ENCODE measurements around the gene FAAH.

The FAAH gene

DNA sequence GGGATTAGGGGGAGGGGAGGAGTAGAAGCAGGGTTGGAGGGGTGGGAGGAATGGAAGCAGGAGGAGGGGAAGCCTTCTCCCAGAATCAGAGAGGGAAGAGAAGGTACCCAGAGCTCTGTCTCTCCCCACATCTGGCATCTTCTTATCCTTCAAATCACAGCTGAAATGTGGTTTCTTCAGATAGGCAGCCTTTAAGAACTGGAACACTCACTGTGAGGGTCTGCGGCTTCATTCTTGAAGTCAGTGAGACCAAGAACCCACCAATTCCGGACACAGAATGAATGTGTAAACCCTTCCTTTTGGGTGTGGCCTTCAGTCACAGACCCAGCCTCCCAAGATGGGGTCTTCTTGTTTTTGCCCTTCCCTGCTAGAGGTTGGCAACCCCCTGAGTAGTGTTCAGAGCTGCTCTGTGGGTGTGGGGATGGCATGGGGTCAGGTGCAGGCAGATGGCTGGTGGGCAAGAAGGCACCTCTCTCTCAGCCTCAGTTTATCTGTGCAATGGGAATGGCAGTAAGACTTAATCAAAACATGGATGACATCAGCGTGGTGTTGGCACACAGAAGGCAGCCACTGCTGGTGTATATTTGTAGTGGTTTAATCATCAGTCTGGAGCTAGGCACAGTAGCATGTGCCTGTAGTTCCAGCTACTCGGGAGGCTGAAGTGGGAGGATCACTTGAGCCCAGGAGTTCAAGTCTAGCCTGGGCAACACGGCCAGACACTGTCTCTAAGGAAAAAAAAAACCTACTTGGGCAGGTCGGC is 7.2 kb downstream of the FAAH start:
- FAIRE-seq, result no peak

DNA sequence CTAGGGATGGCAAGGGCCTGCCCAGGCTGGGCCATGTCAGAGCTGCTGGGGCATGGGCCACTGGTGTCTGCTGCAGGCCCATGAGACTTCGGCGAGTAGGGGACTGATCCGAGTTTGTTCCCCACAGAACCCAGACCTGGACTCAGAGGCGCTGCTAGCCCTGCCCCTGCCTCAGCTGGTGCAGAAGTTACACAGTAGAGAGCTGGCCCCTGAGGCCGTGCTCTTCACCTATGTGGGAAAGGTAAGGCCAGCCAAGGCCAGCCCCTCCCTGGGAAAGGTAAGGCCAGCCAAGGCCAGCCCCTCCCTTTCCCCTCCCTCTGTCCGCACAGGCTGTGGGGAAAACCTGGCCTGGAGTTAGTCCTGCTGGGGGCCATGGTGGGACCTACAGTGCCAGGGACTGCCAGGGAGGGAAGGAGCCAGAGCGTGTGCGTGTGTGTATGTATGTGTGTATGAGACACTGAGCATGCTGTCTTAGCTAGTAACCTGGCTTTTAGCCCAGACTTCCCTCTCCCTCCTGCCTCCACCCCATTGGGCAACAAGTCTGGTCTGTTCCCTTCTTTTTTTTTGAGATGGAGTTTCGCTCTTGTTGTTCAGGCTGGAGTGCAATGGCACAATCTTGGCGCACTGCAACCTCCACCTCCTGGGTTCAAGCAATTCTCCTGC is 8.0 kb downstream of the FAAH start:
- FAIRE-seq, result no peak

DNA sequence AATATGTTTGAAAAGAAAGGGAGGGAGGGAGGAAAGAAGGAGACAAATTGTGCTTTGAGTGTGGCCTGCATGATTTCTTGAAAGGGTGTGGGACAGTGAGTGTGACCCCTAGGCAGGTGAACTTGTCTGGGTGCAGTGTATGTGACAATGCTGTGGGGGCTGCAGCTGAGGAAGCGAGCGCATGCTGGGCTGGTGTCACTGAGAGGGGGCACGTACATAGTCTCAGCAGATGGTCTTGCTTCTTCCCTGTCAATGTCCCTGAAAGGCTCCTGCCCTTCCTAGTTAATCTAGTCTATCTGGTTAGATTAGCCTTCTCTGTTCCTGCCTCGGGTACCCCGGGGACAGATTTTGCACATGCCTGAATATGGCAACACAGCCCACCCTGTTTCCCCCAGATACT is 9.8 kb downstream of the FAAH start:
- FAIRE-seq, result no peak

DNA sequence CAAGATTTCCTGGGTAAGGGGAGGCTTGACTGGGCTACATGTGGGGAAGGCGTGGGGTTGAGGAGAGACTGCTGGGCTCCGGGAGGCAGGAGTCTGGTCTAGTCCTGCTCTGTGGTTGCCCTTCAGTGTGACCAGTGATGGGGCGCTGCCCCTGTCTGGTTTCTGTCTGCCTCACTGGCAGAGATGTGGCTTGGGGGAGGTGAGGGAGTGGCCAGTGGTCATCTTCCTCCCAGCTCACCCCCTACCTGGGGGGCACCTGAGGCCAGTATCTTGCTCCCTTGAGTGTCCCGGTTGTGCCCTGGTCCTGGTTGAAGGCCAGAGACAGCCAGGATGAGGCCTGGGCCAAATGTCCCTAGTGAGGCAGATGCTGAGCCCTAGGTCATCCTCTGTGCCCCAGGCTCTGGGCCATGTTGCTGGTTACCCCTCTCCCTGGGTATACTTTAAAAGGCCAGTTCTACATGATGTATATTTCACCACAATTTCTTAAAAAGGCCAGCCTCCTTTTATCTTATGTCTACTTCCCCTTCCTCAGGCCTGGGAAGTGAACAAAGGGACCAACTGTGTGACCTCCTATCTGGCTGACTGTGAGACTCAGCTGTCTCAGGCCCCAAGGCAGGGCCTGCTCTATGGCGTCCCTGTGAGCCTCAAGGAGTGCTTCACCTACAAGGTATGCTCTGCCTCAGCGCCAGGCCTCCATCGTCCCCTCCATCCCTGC is 10.5 kb downstream of the FAAH start:
- FAIRE-seq, result no peak

DNA sequence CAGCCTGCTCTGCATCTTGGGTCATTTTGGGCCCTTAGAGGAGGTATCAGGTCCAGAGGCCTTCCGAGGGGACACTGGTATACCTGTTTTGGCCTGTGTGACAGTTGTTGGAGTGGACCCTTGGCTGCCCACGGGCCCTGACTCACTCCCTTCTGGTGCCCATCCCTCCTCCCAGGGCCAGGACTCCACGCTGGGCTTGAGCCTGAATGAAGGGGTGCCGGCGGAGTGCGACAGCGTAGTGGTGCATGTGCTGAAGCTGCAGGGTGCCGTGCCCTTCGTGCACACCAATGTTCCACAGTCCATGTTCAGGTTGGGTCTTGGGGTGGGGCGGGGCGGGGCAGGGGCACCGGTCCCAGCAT is 11.1 kb downstream of the FAAH start:
- FAIRE-seq, result no peak

DNA sequence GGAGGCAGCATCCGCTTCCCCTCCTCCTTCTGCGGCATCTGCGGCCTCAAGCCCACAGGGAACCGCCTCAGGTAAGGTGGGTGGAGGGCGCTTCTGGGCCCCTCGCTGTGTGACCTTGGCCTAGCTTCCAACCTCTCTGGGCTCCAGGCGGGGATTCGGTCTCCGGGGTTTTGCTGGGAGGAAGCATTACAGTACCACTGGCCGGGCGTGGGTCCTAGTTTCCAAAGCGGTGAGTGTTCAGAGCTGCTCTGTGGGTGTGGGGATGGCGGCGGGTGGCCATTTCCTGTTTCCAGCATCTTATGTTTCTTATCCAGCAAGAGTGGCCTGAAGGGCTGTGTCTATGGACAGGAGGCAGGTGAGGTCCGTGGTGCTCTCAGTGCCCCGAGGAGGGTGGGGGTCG is 11.6 kb downstream of the FAAH start:
- FAIRE-seq, result no peak

DNA sequence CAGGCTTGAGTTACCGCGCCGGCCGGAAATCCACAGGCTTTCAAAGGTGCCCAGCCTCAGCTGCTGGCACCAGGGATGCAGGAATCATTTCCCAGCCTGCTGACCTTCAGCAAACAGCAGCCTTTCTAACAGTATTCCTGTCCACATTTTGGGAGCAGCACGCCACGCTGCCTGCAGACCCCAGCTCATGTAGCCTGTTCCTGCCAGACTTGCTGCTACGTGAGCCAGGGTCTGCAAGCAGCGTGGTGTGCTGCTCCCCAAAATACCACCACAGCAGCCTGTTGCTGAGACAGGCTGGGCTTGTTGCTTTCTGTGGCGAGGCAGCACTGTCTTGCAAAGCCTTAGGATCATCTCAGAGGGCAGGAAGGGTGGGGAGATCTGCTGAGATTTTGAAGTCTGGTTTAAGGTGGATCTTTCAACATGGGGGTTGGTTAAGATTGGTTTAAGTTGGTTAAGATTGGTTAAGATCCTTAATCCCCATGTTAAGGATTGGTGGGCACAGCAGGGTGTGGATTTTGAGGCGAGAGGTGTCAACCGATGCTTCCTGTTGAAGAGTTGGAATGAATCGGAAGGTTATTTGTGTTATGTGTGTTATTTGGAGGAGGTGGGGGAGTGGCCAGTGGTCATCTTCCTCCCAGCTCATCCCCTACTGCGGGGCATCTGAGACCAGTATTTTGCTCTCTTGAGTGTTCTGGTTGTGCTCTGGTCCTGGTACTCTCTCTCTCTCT is 12.9 kb downstream of the FAAH start:
- no peak for FAIRE-seq

DNA sequence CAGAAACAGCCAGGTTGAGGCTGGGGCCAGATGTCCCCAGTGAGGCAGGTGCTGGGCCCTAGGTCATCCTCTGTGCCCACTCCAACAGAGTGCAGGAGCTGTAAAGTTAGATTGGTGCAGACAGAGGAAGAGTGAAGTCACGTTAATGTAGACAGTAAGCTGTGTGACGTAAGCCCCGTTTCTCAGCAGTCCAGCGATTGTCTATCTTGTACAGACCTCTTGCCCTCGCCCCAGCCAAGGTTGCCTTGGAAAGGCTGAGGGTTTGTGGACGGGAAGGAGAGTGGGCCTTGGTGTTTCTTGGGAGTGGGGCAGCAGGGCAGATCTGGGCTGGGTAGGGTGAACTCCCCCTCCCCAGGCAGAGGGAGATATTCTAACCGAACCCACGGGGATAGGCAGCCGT is 13.5 kb downstream of the FAAH start:
- no peak for FAIRE-seq

DNA sequence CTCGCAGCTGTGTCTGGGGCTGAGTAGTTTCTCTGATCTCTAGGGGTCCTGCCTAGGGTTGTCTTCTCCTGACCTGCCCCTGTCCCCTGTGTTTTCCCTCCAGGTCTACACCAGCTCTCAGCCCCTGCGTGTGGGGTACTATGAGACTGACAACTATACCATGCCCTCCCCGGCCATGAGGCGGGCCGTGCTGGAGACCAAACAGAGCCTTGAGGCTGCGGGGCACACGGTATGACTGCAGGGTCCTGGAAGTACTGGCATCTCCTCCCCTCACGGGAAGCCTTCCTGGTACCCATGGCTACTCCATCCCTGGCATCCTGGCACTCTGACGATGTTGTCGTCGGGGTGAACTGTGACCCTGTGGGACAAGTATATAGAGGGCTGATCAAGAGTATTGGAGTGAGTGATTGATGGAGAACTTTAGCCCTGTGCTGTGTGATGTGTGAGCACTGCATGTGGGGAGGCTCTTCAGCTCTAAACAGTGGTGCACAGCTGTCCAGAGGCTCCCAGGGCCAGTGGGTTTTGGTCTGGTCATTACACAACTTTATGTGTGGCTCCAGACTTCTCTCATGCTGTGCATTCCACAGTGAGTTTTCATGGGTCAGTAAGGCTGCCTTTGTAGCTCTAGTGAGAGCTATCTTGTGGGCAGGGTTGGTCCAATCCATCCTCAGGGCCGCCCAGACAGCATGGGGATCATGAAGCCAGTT is 14.4 kb downstream of the FAAH start:
- FAIRE-seq, result no peak

DNA sequence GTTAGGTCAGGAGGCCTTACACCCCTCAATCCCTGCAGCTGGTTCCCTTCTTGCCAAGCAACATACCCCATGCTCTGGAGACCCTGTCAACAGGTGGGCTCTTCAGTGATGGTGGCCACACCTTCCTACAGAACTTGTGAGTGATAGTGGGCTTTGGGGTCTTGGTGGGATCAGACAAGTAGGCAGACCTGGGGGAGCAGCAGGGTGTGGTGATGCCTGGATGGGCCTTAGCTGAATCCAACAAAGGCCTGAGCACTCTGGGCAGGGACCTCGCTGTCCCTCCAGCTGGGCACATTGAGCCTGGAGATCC is 14.9 kb downstream of the FAAH start:
- FAIRE-seq, result no peak

DNA sequence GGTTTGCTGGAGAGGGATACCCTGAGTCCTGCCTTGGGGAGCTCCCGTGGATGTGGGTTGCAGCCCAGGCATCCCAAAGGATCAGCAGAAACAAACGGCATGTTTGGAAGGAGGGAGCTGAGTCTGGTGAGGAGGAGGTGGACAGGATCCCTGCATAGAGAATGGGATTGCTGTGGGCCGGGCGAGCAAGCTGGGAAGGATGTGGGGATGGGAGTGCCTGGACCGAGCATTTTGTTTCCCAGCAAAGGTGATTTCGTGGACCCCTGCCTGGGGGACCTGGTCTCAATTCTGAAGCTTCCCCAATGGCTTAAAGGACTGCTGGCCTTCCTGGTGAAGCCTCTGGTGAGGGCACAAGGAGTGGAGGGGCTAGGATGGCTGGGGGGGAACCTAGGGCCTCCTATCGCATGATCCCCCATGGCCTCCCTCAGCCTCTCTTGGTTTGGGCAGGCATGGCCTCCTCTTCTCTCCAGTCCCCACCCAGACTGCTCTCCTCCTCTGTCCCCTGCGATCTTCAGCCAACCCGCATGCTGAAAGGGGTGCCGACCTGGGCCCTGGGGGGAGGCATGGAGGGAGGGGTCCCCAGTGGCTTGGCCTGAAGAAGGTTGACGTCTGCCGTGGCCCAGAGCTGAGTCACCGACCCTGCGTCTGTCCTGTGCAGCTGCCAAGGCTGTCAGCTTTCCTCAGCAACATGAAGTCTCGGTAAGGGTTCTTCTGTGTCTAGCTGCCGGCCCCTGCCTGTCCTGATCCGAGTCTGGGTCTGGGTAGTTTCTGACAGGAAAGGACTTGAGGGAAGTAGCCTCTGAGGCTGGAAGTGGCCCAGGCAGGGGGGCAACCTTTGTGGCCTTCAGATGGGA is 16.3 kb downstream of the FAAH start:
- FAIRE-seq, result no peak

DNA sequence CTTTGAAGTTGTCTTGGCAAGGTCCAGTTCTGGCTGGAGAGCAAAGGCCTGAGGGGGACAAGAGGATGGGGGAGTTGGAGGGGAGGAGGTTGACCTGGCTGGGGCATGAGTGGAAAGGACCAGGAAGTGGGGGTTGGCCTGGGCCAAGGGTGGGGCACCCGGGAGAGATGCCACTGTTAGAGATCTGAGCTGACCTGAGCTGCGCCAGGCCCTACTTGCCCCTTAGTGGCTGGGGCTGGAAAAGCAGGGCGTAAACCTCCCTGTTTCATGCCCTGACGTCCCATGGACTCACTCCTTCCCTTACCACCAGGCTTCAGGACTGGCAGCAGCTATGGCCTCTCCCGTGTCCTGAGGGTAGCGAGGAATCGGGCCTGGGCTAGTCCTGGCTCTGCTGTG is 16.9 kb downstream of the FAAH start:
- FAIRE-seq, result no peak

DNA sequence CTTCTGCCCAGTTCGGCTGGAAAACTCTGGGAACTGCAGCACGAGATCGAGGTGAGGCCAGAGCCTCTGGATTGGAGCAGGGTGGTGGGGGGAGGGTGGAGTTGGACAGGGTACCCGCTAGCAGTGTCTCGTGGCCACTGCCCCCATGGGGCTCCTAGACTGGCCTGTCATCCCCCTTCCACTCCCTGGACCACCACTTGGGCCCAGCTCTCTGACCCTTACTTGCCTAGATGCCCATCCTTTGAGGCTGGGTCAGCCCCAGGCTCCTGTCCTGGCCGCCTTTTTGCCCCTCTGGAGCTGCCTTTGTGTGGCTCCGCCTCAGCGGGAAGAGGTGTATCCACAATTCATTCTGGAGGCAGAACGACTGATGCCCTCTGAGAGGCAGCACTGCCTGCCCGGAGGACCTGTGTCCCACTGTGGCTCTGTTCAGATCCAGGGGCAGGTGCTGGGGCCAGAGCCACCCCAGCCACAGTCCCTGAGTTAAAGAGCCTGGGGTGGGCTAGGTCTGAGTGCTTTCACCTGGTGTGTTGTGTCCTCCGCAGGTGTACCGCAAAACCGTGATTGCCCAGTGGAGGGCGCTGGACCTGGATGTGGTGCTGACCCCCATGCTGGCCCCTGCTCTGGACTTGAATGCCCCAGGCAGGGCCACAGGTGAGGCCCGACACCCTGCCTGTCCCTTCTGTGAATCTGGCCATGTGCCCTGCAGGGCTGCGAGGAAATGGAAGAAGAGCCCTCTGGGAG is 17.7 kb downstream of the FAAH start:
- no peak for FAIRE-seq

DNA sequence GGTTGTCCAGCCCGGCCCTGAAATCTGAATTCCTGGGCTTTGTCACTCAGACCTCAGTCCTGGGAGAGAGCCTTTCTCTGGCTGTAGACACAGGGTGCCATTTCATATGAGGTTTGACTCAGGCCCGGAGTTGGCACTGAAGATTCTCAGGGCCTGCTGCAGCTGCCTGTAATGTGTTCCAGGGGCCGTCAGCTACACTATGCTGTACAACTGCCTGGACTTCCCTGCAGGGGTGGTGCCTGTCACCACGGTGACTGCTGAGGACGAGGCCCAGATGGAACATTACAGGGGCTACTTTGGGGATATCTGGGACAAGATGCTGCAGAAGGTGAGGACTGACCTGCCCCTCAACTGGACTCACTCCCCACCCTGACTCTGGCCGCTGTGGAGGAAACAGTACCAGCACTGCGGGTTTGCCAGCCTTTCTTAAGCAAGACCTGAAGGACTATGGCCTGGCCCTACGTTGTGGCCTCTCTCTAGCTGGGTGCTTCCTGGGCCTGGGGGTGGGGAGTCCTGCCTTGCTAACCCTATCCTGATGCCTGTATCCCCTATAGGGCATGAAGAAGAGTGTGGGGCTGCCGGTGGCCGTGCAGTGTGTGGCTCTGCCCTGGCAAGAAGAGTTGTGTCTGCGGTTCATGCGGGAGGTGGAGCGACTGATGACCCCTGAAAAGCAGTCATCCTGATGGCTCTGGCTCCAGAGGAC is 18.9 kb downstream of the FAAH start:
- no peak for FAIRE-seq

DNA sequence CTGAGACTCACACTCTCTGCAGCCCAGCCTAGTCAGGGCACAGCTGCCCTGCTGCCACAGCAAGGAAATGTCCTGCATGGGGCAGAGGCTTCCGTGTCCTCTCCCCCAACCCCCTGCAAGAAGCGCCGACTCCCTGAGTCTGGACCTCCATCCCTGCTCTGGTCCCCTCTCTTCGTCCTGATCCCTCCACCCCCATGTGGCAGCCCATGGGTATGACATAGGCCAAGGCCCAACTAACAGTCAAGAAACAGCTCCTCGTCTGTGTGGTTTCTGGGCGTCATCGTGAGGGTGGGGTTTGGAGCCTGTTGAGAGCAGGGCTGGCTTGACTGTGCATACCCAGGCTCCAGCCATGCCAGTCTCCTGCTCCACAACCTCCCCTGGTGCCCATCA is 19.5 kb downstream of the FAAH start:
- no peak for FAIRE-seq

DNA sequence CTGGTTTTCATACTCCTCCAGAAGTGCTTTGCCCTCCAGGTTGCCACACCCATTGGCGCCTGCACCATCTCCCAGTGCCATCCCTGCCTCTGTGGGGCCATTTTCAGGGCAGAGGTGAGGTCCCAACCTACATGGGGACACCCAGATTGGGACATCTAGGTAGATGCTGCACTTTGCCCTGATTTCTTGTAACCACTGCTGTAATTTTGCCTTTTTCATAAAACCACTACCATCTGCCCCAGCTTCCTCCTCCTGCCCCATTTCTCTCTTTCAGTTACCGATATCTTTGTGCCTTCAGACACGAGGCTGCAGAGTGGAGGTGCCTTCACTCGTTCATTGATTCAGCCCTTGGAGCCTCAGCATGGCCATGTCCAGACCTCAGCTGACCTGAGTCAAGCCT is 21.4 kb downstream of the FAAH start:
- FAIRE-seq, result no peak

DNA sequence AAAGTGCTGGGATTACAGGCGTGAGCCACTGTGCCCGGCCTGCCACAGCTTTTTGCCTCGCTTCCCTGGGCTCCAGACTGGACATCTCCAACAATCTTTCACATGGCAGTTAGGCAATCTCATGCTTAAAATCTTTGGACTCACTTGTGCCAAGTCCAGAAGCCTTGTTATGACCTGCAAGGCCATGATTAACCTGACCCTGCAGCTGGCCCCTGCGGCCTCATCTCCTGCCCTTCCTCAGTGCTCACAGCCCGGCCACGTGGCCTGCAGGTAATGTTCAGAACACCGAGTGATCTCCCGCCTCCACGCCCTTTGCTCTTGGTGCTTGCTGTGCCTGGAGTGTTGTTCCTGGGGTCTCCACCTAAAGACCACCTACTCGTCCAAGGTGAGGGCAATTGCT is 24.9 kb downstream of the FAAH start:
- FAIRE-seq, result no peak

DNA sequence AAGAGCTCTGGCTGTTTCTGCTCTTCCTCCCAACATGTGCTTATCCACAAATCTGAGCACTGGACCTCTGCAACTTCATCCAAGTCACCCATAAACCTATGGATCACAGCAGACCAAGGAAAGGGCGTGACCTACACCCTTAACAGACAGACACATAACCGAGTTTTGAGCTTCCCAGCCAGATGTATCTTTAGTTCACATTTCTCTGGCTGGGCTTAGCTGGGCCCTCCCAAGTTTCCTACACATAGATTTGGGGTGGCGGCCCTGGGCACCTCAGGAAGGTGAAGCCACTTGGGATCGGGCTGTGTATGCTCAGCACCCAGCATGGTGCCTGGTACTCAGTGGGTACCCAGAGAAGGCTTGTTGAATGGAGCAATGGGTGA is 26.4 kb downstream of the FAAH start:
- no peak for FAIRE-seq

DNA sequence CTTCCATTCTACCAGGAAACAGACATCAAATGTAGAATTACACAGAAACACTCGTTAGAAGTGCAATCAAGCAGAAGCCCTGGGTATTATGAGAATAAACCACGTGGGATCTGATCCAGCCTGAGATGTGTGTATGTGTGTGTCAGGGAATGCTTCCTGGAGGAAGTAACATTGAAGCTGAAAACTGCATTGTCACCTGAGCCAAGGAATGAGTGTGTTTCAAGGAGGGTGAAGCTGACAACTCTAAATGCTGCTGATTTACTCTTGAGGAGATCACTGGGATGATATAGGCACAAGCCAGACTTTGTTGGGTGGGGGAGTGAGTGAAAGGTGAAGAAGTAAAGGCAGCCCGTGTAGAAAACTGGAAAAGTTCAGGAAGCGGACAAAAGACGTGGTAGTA is 27.6 kb downstream of the FAAH start:
- no peak for FAIRE-seq

DNA sequence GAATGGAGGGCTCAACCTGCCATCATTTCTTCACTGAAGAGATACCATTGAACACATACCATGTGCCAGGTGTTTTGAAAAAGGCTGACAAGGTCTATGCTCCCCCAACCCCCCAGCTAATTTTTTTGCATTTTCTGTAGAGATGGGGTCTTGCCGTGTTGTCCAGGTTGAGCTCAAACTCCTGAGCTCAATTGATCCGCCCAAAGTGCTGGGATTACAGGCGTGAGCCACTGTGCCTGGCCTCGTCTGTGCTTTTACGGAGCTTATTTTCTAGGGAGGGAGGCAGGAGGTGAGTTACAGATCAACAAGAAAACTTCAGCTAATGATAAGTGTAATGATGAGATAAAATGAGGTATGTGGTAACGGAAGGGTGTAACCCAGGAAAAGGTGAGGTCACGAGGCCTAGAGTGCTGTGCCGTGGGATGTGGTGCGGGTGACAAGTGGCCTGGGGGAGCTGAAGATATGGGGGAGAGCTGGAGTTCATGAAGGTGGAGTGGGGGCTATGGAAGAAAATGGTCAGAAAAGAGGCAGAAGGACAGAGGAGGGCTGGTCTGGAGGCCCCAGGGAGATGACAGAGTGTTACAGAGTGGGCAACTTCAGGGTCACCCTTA is 28.2 kb downstream of the FAAH start:
- no peak for FAIRE-seq

Data from TTC549 (cell line).